Activated B cell treated with CpG ODN at 0.5 μM for 24 hours (primary cell): ENCODE results near the gene FBXL3. TPM values are rescaled to one million over a fixed set of nuclear protein-coding genes. Genes with fewer than 3 reads are reported as not detected.

Source experiments
- ATAC-seq: fragments of 200-7000 bp; cut with Tn5 transposase; one replicate; pipeline ENCODE4 v1.10.0; 2021; ENCODE audit warnings: low read depth, mild to moderate bottlenecking, moderate library complexity
- CTCF ChIA-PET: fragments of 350-600 bp; sonication (Branson Sonifier 250); formaldehyde crosslinking; loops from one replicate; lab custom pipeline; 2021; ENCODE audit warnings: antibody characterized with exemption; lab: Charles Lee
- POLR2A ChIA-PET: fragments of 350-600 bp; sonication (Branson Sonifier 250); formaldehyde crosslinking; loops from one replicate; lab custom pipeline; 2021; ENCODE audit warnings: antibody characterized with exemption; lab: Charles Lee
- DNase-seq: peaks from one replicate; pipeline ENCODE4 v3.0.0; 2022
- H3K27ac Mint-ChIP-seq: one replicate; pipeline ENCODE4 v1.8.0; 2020; ENCODE audit warnings: mixed read lengths
- H3K27me3 Mint-ChIP-seq: one replicate; pipeline ENCODE4 v1.8.0; 2021; ENCODE audit warnings: mixed read lengths
- H3K36me3 Mint-ChIP-seq: one replicate; pipeline ENCODE4 v1.8.0; 2021; ENCODE audit warnings: low read depth, mixed read lengths
- H3K4me1 Mint-ChIP-seq: one replicate; pipeline ENCODE4 v1.8.0; 2021; ENCODE audit warnings: mixed read lengths
- H3K4me3 Mint-ChIP-seq: one replicate; pipeline ENCODE4 v1.8.0; 2020; ENCODE audit warnings: mild to moderate bottlenecking, mixed read lengths
- H3K9me3 Mint-ChIP-seq: one replicate; pipeline ENCODE4 v1.8.0; 2020; ENCODE audit warnings: mixed read lengths
- intact Hi-C: fragments of 100-400 bp; cut with micrococcal nuclease; formaldehyde crosslinking; loops from one replicate; pipeline ENCODE4 v1.15.1; 2024
- total RNA-seq: library from RNA; stranded (reverse); gene quantifications from 2 replicates; pipeline ENCODE4 v1.2.3, GENCODE V29; 2022
- TF ChIP-seq, protein P1 (sequence below): fragments of 200-600 bp; IDR thresholded peaks from one replicate; pipeline ENCODE4 v1.8.0; 2022; ENCODE audit warnings: antibody characterized with exemption, mild to moderate bottlenecking

Gene FBXL3
- total RNA-seq, 1 donor from 2014 or later, result 49.8 TPM

DNA sequence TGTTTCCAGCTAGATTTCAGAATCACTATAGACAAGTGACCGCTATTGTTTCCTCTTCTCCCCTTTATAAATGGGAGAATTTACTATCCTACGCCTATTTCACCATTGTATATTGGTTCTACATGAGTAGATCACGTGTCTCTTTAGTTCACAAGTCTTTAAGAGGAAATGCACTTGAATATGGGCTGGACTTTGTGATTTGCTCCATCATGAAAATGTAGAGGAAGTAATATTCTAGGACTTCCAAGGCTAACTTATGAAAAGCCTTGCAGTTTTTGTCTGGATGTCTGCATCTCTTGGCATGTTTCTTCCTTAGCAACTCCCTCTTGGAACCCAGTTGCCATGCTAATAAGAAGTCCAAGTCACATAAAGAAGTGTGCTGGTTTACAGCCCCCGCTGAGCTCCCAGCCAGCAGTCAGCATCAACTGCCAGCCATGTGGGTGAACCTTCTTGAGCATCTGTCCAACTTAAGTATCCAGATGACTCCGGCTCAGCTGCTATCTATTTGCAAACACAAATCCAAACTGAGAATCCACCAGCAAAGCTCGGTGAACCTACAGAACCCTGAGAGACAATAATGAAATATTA, 4.8 kb upstream of the FBXL3 start:
- ATAC-seq (no peak), DNase-seq (no peak)
- ChIA-PET CTCF (no interaction called here), POLR2A (interaction anchor here (1.3 kb wide), 1 partner anchor 11 kb away, joined by 3 read pairs; no protein-coding TSS in a partner anchor)
- Mint-ChIP-seq H3K4me3 (no peak overlapping the region), H3K27me3 (no peaks in the 10 kb centered on the region), H3K27ac (no peak overlapping the region), H3K36me3 (peaks cover 4% of the 10 kb centered on the region), H3K9me3 (no peaks in the 10 kb centered on the region), H3K4me1 (peaks cover 12% of the 10 kb centered on the region)
- TF ChIP-seq, protein P1, sequence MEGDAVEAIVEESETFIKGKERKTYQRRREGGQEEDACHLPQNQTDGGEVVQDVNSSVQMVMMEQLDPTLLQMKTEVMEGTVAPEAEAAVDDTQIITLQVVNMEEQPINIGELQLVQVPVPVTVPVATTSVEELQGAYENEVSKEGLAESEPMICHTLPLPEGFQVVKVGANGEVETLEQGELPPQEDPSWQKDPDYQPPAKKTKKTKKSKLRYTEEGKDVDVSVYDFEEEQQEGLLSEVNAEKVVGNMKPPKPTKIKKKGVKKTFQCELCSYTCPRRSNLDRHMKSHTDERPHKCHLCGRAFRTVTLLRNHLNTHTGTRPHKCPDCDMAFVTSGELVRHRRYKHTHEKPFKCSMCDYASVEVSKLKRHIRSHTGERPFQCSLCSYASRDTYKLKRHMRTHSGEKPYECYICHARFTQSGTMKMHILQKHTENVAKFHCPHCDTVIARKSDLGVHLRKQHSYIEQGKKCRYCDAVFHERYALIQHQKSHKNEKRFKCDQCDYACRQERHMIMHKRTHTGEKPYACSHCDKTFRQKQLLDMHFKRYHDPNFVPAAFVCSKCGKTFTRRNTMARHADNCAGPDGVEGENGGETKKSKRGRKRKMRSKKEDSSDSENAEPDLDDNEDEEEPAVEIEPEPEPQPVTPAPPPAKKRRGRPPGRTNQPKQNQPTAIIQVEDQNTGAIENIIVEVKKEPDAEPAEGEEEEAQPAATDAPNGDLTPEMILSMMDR, result no peak
- intact Hi-C loops, result no loop called here

DNA sequence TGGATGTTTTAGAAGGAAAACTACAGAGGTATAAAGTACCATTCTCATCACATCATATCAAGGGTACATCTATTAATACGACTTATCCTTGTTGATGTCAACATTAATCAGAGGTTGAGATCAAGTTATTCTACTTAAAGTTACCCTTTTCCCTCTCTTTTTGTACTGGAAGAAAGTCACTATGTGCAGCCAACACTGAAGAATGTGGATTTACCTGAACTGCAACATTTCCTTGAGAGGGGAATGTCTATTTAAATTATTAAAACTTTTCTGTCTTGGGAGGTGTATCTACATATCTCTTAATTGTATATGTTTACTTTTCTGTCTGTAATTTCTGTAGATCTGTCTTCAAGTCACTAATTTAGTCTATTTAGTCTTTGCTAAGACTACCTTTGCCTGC, 2.5 kb upstream of the FBXL3 start:
- Mint-ChIP-seq H3K4me1 (peaks cover 30% of the 10 kb centered on the region), H3K27me3 (no peaks in the 10 kb centered on the region), H3K4me3 (no peak overlapping the region), H3K36me3 (peaks cover 10% of the 10 kb centered on the region), H3K27ac (no peak overlapping the region), H3K9me3 (no peaks in the 10 kb centered on the region)
- intact Hi-C loops, result no loop called here
- ATAC-seq (no peak), DNase-seq (no peak)
- ChIA-PET CTCF (no interaction called here), POLR2A (no interaction called here)
- TF ChIP-seq, protein P1, result no peak

DNA sequence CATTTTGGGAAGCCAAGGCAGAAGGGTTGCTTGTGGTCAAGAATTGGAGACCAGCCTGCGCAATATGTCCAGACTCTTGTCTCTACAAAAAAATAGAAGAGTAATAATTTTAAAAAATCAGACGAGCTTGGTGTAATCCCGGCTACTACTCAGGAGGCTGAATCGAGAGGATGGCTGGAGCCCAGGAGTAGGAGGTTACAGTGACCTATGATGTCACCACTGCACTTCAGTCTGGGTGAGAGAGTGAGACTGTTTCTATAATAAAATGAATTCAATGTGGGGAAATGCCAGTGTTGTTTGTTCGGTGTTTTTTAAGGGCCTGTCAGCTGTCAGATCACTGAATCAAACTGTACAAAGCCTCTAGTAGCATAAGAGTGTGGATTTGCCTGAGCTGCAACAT, 1.2 kb upstream of the FBXL3 start:
- no peaks in the 10 kb centered on the region for H3K27me3 Mint-ChIP-seq
- ChIA-PET POLR2A (interaction anchor here (1.1 to 4.7 kb wide), 2 partner anchors 16 to 35 kb away, joined by 3 to 76 read pairs; partner anchors contain the start of gene CLN5), CTCF (no interaction called here)
- ATAC-seq (no peak), DNase-seq (no peak)
- H3K4me1 Mint-ChIP-seq, result peaks cover 42% of the 10 kb centered on the region
- H3K36me3 Mint-ChIP-seq, result peaks cover 17% of the 10 kb centered on the region
- H3K27ac Mint-ChIP-seq, result no peak overlapping the region
- peak overlapping the region; percentile 98 for H3K4me3 Mint-ChIP-seq
- intact Hi-C loops, result no loop called here
- no peaks in the 10 kb centered on the region for H3K9me3 Mint-ChIP-seq
- TF ChIP-seq, protein P1, result no peak

DNA sequence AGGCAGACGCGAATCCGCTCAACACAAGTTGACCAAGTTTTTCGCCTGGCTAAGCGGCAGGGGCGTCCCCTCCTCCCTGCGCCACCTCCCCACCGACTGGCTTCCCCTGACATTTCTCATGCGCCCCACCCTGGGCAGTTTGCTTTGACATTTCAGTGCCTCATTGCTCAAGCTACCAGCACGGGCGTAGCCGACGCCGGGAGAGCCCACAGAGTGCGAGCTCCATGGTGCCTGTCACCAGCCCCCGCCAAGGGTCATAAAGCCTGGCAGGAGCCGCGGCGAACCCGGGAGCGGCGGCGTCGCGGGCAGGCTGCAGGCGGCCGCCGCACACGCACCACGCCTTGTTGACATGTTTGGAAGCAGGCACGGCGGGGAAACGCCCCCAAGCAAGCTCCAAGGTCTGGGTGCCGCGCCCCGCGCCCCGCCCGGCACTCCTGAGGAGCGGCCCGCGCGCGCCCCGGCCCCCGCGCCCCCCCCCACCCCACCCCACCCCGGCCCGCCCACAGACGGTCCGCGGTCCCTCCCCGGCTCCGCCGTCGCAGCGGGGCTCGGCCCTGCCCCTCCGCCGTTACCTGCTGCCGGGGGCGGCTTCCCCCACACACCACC, 601 bp downstream of the FBXL3 start:
- no peaks in the 10 kb centered on the region for H3K9me3 Mint-ChIP-seq
- ChIA-PET CTCF (interaction anchor here (1.3 to 2.3 kb wide), 2 partner anchors 33 to 46 kb away, joined by 3 to 7 read pairs; no protein-coding TSS in a partner anchor), POLR2A (interaction anchor here (0.6 to 4.7 kb wide), 12 partner anchors 9 to 1387 kb away, joined by 3 to 76 read pairs (median 6); partner anchors contain the start of genes CLN5 and KCTD12)
- DNase-seq (peak; percentile 73), ATAC-seq (peak; percentile 68)
- H3K27me3 Mint-ChIP-seq, result no peaks in the 10 kb centered on the region
- TF ChIP-seq, protein P1, result no peak
- peaks cover 27% of the 10 kb centered on the region for H3K36me3 Mint-ChIP-seq
- peak overlapping the region; percentile 97 for H3K4me3 Mint-ChIP-seq
- peak overlapping the region; percentile 90 for H3K27ac Mint-ChIP-seq
- peaks cover 60% of the 10 kb centered on the region for H3K4me1 Mint-ChIP-seq
- intact Hi-C loops, result loop anchor here (1.0 to 2.0 kb wide), 3 partner anchors 34 to 302 kb away; partner anchors contain the start of gene CLN5

DNA sequence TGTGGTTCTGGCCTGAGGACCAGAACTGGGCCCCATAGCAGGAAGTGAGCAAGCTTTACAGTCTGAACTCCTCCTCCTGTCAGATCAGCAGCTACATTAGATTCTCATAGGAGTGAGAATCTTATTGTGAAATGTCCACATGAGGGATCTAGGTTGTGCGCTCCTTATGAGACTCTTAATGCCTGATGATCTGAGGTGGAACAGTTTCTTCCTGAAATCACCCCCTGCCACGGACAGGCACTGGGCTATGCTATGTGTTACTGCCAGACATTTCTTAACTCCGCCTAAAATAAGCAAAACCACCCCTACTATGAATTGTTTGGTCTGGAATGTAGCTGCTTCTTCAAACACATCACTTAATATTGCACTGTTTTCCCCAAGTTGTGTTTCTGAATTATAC, 4.6 kb downstream of the FBXL3 start:
- no peak for ATAC-seq
- no peak for DNase-seq
- no peaks in the 10 kb centered on the region for H3K9me3 Mint-ChIP-seq
- no peaks in the 10 kb centered on the region for H3K27me3 Mint-ChIP-seq
- H3K36me3 Mint-ChIP-seq, result peaks cover 49% of the 10 kb centered on the region
- TF ChIP-seq, protein P1, result no peak
- CTCF ChIA-PET, result no interaction called here
- H3K4me1 Mint-ChIP-seq, result peaks cover 66% of the 10 kb centered on the region
- intact Hi-C loops, result no loop called here
- no peak overlapping the region for H3K4me3 Mint-ChIP-seq
- POLR2A ChIA-PET, result no interaction called here
- no peak overlapping the region for H3K27ac Mint-ChIP-seq
